ENCODE data around the gene FAM174B.

FAM174B gene

DNA sequence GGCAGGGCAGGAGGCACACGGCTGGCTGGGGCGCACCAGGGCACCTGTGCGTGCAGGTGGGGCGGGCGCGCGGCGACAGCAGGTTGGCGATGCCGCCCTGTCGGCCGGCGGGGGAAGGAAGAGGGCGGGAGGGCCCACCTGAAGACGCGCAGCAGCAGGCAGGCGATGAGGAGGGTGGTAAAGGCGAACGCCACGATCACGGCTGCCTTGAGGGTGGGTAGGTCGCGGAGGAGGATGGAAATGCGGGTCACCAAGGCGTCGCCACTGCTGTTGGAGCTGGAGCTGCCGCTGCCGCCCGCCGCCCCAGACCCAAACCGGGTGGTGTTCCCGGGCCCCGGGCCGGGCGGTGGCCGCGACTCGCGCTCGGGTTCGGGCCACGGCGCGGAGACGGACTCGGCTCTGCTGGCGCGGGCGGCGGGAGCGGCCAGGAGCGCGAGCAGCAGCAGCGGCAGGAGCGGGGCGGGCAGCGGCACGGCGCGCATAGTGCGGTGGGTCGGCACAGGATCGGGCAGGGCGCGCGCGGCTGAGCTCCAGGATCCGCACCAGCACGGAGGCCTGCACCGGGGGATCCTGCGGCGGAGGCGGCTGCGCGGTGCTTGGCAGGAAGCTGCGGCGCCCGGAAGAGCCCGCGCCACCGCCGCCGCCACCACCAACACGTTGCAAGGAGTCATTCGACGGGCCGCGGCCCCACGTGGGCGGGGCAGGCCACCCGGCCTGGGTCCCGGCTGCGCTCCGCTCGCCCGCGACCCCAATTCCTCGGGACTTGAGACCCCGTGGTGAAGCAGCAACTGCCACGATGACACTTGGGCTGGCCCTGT, at the start of gene FAM174B:
FAM174B (minus strand) TSS at position 598 of the 818 bp plus-strand sequence.
- DNase-seq, result peak in 10 of 56 donors; percentile 9 to 57 (median 34)

DNA sequence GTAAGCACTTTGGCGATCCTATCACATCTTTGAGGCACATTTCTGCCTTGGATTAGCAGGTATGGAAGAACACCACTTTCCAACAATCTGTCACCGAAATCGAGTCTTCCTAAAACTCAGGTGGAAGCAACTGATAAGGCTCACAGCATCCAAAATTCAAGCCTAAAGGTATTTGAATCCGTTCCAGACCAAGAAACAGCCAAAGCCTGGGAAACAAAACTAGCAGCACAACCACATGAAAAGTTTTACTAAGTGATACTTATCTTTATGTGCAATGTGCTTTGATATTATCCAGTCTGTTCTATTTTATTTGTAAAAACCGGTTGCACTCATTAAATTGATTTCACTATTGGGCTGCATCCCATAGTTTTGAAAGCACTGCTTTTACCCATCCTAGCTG, 40.5 kb upstream of the FAM174B start:
- no peak for DNase-seq

GRCh38 chr15:92693691-92694331, 38.2 kb upstream of the FAM174B start:
- DNase-seq, result peak in 11 of 56 donors; percentile 1 to 25 (median 6)

DNA sequence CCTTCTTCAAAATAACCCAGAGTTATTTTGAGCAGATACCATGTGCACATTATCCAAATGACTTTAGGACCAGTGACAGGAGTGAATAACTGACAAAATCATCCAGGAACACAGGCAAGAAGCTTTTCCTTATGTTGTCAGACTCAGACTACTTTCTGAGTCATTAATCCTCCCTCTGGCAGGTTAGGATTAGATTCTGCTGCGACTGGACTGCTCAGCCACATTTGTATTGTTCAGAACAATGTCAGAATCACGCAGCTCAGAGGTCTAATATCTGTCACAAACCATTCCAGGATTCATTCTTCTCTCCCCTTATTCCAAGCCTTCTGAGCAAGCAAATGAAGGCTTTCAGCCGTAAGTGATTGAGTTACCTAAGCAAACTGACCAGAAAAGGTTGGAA, 34.8 kb upstream of the FAM174B start:
- no peak for DNase-seq

- DNase-seq, result no peak
Measured at GRCh38 chr15:92687746-92688145, 32.2 kb upstream of the FAM174B start.

DNA sequence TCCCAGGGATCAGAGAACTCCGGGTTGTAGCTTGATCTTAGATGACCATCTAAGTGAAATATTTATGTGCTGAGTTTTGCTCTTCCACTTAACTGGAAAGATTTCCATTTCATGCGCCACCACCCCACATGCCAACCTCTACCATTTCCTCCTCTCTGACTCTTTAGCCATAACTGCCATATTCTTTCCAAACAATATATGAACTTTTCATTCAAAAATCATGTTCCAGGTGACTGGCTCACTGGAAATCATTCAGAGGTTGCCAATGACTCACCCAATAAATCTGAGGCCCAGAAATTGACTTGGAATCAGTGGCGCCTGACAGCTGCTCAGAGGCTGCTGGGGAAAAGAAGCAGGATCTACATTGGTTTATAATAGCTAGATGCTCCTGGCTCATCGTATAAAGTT, 31.6 kb upstream of the FAM174B start:
- DNase-seq, result no peak

GRCh38 chr15:92683511-92683834, 27.9 kb upstream of the FAM174B start:
- peak in 30 of 56 donors; percentile 2 to 55 (median 22) for DNase-seq

DNA sequence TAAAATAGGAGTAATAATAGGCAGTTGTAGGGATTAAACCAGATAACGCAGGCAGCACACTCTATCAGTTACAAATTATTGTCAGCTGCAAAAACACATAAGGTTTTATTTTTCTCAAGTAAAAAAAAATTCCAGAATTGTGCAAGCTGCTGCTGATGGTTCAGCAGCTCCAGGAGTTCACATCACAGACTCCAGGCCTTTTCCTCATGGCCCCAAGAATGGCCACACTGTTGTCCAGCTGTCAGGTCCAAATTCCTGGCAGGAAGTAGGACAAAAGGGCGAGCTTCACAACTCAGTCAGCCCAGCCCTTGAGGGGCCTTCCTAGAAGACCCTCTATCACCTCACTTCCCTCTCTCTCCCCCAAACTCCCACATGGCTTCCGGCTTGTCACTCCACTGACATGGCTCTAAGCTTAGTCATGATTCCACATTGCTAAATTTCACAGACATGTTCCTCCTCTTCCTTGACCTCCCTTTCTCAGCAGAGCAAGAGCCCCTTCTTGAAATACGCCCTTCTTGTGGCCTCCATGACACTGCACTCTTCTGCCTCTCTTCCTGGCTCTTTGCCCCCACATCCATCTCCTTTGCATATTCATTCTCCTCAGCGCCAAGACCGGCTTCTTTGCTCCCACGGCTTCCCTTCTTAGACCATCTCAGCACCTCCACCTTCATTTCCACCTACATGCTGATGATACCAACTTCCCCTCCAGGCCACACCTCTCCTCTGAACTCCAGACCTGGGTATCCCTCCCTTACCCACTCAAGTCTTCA, 27.4 kb upstream of the FAM174B start:
- no peak for DNase-seq

- DNase-seq, result no peak
Measured at GRCh38 chr15:92681141-92681631, 25.6 kb upstream of the FAM174B start.

- no peak for DNase-seq
Measured at GRCh38 chr15:92677999-92678398, 22.4 kb upstream of the FAM174B start.

GRCh38 chr15:92676561-92676960, 21.0 kb upstream of the FAM174B start:
- no peak for DNase-seq

- no peak for DNase-seq
Measured at GRCh38 chr15:92675485-92675884, 19.9 kb upstream of the FAM174B start.

DNA sequence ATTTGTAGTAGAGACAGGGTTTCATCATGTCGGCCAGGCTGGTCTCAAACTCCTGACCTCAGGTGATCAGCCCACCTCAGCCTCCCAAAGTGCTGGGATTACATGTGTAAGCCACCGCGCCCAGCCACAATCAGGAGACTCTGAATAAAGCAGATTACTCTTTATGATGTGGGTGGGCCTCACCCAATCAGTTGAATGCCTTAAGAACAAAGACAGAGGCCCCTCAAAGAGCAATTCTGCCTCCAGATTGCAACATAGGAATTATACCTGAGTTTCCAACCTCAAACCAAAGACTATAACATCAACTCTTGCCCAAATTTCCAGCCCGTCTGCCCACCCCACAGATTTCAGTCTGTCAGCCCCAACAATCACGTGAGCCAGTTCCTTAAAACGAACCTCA, 18.8 kb upstream of the FAM174B start:
- DNase-seq, result no peak

GRCh38 chr15:92672102-92672501, 16.5 kb upstream of the FAM174B start:
- no peak for DNase-seq

DNA sequence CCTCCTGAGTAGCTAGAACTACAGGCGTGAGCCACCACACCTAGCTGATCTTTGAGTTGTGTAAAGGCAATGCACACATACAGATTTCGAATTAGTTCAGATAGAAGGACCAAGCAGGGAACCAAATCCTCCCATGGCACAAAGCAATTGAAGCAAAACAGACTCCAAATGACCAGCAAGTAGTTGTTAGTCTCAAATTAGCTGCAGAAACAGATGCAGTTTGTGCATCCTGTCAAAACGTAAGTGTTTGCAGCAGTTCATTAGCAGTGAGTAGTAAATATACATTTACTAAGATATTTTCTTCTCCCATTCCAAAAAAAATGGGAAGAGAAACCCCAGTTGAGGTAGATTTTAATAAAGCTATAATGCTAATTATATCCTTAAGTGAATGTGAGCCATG, 15.8 kb upstream of the FAM174B start:
- no peak for DNase-seq

DNA sequence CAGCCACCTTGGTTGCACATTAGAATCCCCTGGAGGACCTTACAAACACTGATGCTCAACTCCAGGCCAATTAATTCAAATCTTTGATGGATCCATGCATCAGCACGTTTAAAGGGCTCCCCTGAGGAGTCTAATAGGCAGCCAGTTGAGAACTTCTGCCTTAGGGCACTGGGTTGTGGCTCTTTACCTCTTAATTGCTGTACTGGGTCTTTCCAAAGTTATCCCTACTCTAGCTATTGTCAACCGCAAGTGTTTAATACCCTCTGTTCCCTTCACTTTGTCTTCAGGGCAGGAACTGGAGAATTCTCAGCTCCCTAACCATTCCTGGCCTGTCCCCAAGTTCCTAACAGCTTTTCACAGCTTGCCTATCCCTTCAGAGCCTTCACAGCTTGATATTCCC, 15.0 kb upstream of the FAM174B start:
- DNase-seq, result no peak

DNA sequence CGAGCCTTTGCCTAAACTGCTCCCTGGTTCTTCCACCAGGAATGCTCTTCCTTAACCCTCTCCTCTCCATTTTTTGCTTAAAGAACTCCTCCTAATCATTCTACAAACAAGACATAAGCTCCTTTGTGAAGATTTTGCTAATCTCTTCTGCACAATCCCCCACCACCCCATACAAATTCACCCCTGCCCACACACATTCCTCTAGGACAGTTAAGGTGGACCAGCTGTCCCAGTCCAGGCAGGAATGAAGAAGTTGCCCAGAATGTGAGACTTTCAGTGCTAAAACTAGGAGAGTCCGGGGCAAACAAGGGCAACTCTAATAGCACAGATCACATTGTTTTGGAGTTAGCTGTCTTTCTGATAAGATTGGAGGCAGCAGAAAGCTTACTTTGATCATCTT, 13.9 kb upstream of the FAM174B start:
- no peak for DNase-seq

GRCh38 chr15:92668620-92669019, 13.0 kb upstream of the FAM174B start:
- no peak for DNase-seq

- no peak for DNase-seq
Measured at GRCh38 chr15:92667970-92668485, 12.5 kb upstream of the FAM174B start.

GRCh38 chr15:92667287-92667904, 11.8 kb upstream of the FAM174B start:
- no peak for DNase-seq

DNA sequence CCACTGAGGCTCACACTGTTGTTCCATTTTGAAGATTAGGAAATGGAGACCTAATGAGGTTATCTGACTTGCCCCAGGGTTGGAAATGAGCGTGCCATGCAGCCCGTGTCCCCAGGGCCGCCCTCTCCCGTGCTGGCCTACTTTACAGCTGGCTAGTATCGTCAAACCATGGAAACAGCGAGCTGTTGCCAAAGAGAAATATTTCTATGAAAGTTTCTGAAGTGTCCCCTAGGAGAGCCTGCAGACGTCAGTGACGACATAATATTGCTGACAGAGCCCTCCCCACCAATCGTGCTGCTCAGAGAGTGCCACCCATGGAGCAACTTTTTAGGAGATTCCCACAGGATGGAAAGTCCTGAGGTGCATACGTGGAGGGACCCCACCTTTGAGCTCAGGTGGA, 11.2 kb upstream of the FAM174B start:
- DNase-seq, result no peak

Data from amygdala (tissue), 56 donors.